A673 (cell line): ENCODE data around the gene PRL. TPM values are rescaled to one million over a fixed set of nuclear protein-coding genes. Genes with fewer than 3 reads are reported as not detected.

Experiments used
- Bru-seq: library from RNA; stranded (reverse); fragments of 400-500 nt; gene quantifications from one replicate; lab custom pipeline; 2021; lab: Mats Ljungman, UMichigan
- BruChase-seq, 2 experiments: library from RNA; stranded (reverse); fragments of 400-500 nt; gene quantifications; one replicate each; lab custom pipeline; 2021; lab: Mats Ljungman, UMichigan
- BruUV-seq: library from RNA; stranded (reverse); fragments of 400-500 nt; replicated peaks from 2 replicates; lab custom pipeline; 2021; lab: Mats Ljungman, UMichigan
- CTCF ChIA-PET: fragments of 300-600 bp; sonication (Branson Sonifier 250); formaldehyde crosslinking; loops from one replicate; lab custom pipeline; 2022; ENCODE audit warnings: antibody characterized with exemption; lab: Charles Lee
- POLR2A ChIA-PET: fragments of 300-600 bp; sonication (Branson Sonifier 250); formaldehyde crosslinking; loops from one replicate; lab custom pipeline; 2022; ENCODE audit warnings: antibody characterized with exemption; ENCODE audit not compliant: low non-redundant PET; lab: Charles Lee
- DNase-seq: peaks from one replicate; pipeline ENCODE4 v3.0.0-alpha.2; 2015; ENCODE audit warnings: low spot score
- H3K27ac ChIP-seq: fragments of 200-600 bp; sonication (generic); 2 replicates; pipeline ENCODE4 v1.5.1; 2016; ENCODE audit warnings: mixed run types, low read depth, mild to moderate bottlenecking, mixed read lengths, antibody characterized with exemption, low read length; ENCODE audit not compliant: poor library complexity, severe bottlenecking
- H3K27me3 ChIP-seq: fragments of 200-600 bp; sonication (generic); replicated peaks from 2 replicates; pipeline ENCODE4 v1.6.1; 2017; ENCODE audit warnings: mixed run types, low read depth, mild to moderate bottlenecking, mixed read lengths, antibody characterized with exemption, low read length; ENCODE audit not compliant: insufficient read depth, poor library complexity
- H3K36me3 ChIP-seq: fragments of 200-600 bp; sonication (generic); 2 replicates; pipeline ENCODE4 v1.6.1; 2016; ENCODE audit warnings: mixed run types, mild to moderate bottlenecking, mixed read lengths, antibody characterized with exemption, low read length; ENCODE audit not compliant: insufficient read depth, poor library complexity, severe bottlenecking
- H3K4me1 ChIP-seq: fragments of 200-600 bp; sonication (generic); 2 replicates; pipeline ENCODE4 v1.6.1; 2017; ENCODE audit warnings: mixed run types, mild to moderate bottlenecking, mixed read lengths, antibody characterized with exemption, low read length; ENCODE audit not compliant: insufficient read depth, poor library complexity, severe bottlenecking
- H3K4me3 ChIP-seq: fragments of 200-600 bp; sonication (generic); 2 replicates; pipeline ENCODE4 v1.5.1; 2016; ENCODE audit warnings: low read depth, mixed run types, mild to moderate bottlenecking, mixed read lengths, low read length; ENCODE audit not compliant: poor library complexity, severe bottlenecking
- H3K9me3 ChIP-seq: fragments of 200-600 bp; sonication (generic); 2 replicates; pipeline ENCODE4 v1.6.1; 2016; ENCODE audit warnings: mixed run types, low read depth, mild to moderate bottlenecking, mixed read lengths, antibody characterized with exemption, low read length; ENCODE audit not compliant: poor library complexity, severe bottlenecking
- EZH2 ChIP-seq: fragments of 200-600 bp; sonication (generic); IDR thresholded peaks from 2 replicates; pipeline ENCODE4 v1.6.1; 2017; ENCODE audit warnings: borderline replicate concordance, low read depth, mild to moderate bottlenecking, mixed read lengths, antibody characterized with exemption, low read length; ENCODE audit not compliant: poor library complexity, severe bottlenecking
- intact Hi-C: fragments of 100-400 bp; cut with micrococcal nuclease; formaldehyde crosslinking; loops from one replicate; pipeline ENCODE4 v1.10.0; 2022; ENCODE audit not compliant: unreplicated experiment
- long read RNA-seq: library from polyadenylated mRNA; stranded (forward); transcript quantifications from one replicate; pipeline ENCODE4 v2.0.0, GENCODE V29; 2022
- total RNA-seq: library from RNA; stranded (reverse); gene quantifications from 2 replicates; pipeline ENCODE4 v1.2.3, GENCODE V29; 2021
- TF ChIP-seq, protein P1 (sequence below): fragments of 300-800, 200-600 bp; sonication (generic); conservative IDR thresholded peaks from 2 replicates; pipeline ENCODE4 v1.5.1; 2017; ENCODE audit warnings: low read depth, mild to moderate bottlenecking, antibody characterized with exemption, low read length, moderate library complexity, mixed read lengths

The PRL gene
- 0.24 TPM in 1 of 2 replicates, not detected in the other for total RNA-seq
- not detected for Bru-seq, nascent RNA
- BruChase-seq, experiment 1, labeled RNA remaining after a 2-hour chase = not detected
- not detected for BruChase-seq, experiment 2, labeled RNA remaining after a 6-hour chase
- long read RNA-seq = 0 reads

DNA sequence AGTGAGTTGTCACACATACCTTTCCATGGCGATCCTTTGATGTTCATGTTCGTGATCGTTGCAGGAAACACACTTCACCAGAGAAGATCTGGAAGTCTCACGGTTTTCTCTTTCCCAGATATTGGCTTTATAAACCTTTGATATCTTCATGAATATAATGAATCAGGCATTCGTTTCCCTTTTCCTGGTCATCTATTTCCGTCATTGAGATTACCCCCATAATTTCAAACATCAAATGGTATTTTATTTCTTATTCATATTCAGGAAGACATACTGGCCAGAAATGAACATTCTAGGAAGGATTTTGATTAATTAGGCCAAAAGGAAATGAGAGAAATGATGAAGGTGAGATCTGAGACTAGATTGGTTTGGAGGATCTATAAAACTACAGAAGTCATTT is at the start of gene PRL:
Gene PRL (minus strand): TSS at position 101 of the 400 bp plus-strand sequence. CDS start 54 bp downstream, at position 47.
- no peaks in the 10 kb centered on the region for H3K9me3 ChIP-seq
- H3K27me3 ChIP-seq = no peaks in the 10 kb centered on the region
- DNase-seq = no peak
- BruUV-seq = no TSS peak
- intact Hi-C loops = no loop called here
- TF ChIP-seq EZH2 = no peak
- TF ChIP-seq, protein P1, sequence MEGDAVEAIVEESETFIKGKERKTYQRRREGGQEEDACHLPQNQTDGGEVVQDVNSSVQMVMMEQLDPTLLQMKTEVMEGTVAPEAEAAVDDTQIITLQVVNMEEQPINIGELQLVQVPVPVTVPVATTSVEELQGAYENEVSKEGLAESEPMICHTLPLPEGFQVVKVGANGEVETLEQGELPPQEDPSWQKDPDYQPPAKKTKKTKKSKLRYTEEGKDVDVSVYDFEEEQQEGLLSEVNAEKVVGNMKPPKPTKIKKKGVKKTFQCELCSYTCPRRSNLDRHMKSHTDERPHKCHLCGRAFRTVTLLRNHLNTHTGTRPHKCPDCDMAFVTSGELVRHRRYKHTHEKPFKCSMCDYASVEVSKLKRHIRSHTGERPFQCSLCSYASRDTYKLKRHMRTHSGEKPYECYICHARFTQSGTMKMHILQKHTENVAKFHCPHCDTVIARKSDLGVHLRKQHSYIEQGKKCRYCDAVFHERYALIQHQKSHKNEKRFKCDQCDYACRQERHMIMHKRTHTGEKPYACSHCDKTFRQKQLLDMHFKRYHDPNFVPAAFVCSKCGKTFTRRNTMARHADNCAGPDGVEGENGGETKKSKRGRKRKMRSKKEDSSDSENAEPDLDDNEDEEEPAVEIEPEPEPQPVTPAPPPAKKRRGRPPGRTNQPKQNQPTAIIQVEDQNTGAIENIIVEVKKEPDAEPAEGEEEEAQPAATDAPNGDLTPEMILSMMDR = no peak
- H3K36me3 ChIP-seq = no peaks in the 10 kb centered on the region
- H3K4me3 ChIP-seq = no peak within 1 kb of the TSS
- H3K4me1 ChIP-seq = no peaks in the 10 kb centered on the region
- ChIA-PET POLR2A (no interaction called here), CTCF (no interaction called here)
- H3K27ac ChIP-seq = no peak within 1 kb of the TSS

DNA sequence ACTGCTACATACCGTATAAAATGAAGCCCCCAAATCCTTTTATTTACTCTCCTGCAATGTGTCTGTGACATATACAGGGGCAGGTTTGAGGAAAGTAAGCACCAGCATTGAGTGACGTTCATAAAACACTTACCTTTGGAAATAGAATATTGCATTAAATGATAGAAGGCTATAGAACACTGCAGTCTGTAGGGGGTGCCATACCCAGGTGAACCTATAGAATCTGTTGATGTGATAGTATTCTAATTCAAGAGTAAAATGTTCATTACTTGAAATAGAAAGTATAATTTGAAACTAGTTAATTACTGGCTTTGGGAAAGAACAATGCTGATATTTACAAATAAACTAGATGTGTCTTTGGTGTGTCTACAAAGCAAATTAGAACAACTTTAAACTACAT is 47.0 kb upstream of the PRL start:
- ChIA-PET POLR2A (no interaction called here), CTCF (no interaction called here)
- H3K36me3 ChIP-seq = no peaks in the 10 kb centered on the region
- DNase-seq = no peak
- H3K27ac ChIP-seq = no peak overlapping the region
- H3K27me3 ChIP-seq = no peaks in the 10 kb centered on the region
- no peaks in the 10 kb centered on the region for H3K4me1 ChIP-seq
- H3K9me3 ChIP-seq = no peaks in the 10 kb centered on the region
- no peak overlapping the region for H3K4me3 ChIP-seq
- no TSS peak for BruUV-seq
- intact Hi-C loops = no loop called here
- no peak for TF ChIP-seq EZH2
- TF ChIP-seq, protein P1 = peak; percentile 49; the same call in 1 of the 2 replicates

DNA sequence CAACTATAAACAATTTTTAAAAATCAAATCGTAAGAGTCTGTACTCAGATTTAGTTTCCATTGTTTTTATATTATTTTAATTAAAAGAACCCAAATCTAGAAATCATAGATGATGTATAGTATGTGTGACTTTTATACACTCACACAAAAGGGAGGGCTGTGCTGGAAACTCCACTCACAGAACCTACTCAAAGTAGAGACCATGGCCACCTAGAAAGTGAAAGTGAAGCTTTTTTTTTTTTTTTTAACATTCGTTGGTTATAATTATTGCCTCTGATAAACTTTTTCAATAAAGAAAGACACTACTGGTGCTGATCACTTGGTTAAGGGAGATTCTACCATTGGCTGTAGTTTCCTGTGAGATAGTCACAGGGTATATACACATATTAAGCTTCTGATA is 37.9 kb upstream of the PRL start:
- DNase-seq = no peak
- no peaks in the 10 kb centered on the region for H3K27me3 ChIP-seq
- no peaks in the 10 kb centered on the region for H3K36me3 ChIP-seq
- BruUV-seq = no TSS peak
- H3K27ac ChIP-seq = no peak overlapping the region
- ChIA-PET CTCF (no interaction called here), POLR2A (no interaction called here)
- no peak overlapping the region for H3K4me3 ChIP-seq
- H3K9me3 ChIP-seq = no peaks in the 10 kb centered on the region
- no peak for TF ChIP-seq EZH2
- H3K4me1 ChIP-seq = no peaks in the 10 kb centered on the region
- intact Hi-C loops = no loop called here

- ChIA-PET POLR2A (no interaction called here), CTCF (no interaction called here)
- TF ChIP-seq, protein P1 = no peak
- no peak for TF ChIP-seq EZH2
- BruUV-seq = no TSS peak
- H3K27ac ChIP-seq = no peak overlapping the region
- no peak overlapping the region for H3K4me3 ChIP-seq
- H3K27me3 ChIP-seq = no peaks in the 10 kb centered on the region
- H3K4me1 ChIP-seq = no peaks in the 10 kb centered on the region
- H3K9me3 ChIP-seq = no peaks in the 10 kb centered on the region
- no peak for DNase-seq
- H3K36me3 ChIP-seq = no peaks in the 10 kb centered on the region
- intact Hi-C loops = no loop called here
Measured at GRCh38 chr6:22333802-22334201, 37.0 kb upstream of the PRL start.
